Measurements from ENCODE around the gene PDZK1IP1.

Gene PDZK1IP1

GRCh38 chr1:47224676-47225399 lies 35.0 kb upstream of the PDZK1IP1 start:
- Mint-ChIP-seq H3K27me3 (ENCODE audit: low read depth, poor library complexity) (peaks cover 44% of the 10 kb centered on the region), H3K4me3 (no peak overlapping the region), H3K36me3 (ENCODE audit: low read depth) (no peaks in the 10 kb centered on the region), H3K4me1 (peaks cover 8% of the 10 kb centered on the region), H3K27ac (no peak overlapping the region), H3K9me3 (no peaks in the 10 kb centered on the region)
- TF ChIP-seq, protein P1, sequence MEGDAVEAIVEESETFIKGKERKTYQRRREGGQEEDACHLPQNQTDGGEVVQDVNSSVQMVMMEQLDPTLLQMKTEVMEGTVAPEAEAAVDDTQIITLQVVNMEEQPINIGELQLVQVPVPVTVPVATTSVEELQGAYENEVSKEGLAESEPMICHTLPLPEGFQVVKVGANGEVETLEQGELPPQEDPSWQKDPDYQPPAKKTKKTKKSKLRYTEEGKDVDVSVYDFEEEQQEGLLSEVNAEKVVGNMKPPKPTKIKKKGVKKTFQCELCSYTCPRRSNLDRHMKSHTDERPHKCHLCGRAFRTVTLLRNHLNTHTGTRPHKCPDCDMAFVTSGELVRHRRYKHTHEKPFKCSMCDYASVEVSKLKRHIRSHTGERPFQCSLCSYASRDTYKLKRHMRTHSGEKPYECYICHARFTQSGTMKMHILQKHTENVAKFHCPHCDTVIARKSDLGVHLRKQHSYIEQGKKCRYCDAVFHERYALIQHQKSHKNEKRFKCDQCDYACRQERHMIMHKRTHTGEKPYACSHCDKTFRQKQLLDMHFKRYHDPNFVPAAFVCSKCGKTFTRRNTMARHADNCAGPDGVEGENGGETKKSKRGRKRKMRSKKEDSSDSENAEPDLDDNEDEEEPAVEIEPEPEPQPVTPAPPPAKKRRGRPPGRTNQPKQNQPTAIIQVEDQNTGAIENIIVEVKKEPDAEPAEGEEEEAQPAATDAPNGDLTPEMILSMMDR (IDR thresholded peaks at IDR 0.05) = no peak
- peak; percentile 18 for DNase-seq

- no peak for DNase-seq
- Mint-ChIP-seq H3K4me1 (peaks cover 8% of the 10 kb centered on the region), H3K27me3 (ENCODE audit: low read depth, poor library complexity) (peaks cover 42% of the 10 kb centered on the region), H3K27ac (no peak overlapping the region), H3K36me3 (ENCODE audit: low read depth) (no peaks in the 10 kb centered on the region), H3K4me3 (no peak overlapping the region), H3K9me3 (no peaks in the 10 kb centered on the region)
- TF ChIP-seq, protein P1 (IDR thresholded peaks at IDR 0.05) = no peak
Measured at GRCh38 chr1:47223921-47224675, 34.3 kb upstream of the PDZK1IP1 start.

- Mint-ChIP-seq H3K36me3 (ENCODE audit: low read depth) (no peaks in the 10 kb centered on the region), H3K4me1 (peaks cover 8% of the 10 kb centered on the region), H3K9me3 (no peaks in the 10 kb centered on the region), H3K27me3 (ENCODE audit: low read depth, poor library complexity) (peaks cover 42% of the 10 kb centered on the region), H3K4me3 (no peak overlapping the region), H3K27ac (no peak overlapping the region)
- TF ChIP-seq, protein P1 (IDR thresholded peaks at IDR 0.05) = no peak
- no peak for DNase-seq
Measured at GRCh38 chr1:47223174-47223920, 33.5 kb upstream of the PDZK1IP1 start.

GRCh38 chr1:47222476-47222875 lies 32.6 kb upstream of the PDZK1IP1 start:
- no peak for DNase-seq
- H3K27ac Mint-ChIP-seq = no peak overlapping the region
- H3K4me1 Mint-ChIP-seq = peaks cover 8% of the 10 kb centered on the region
- no peaks in the 10 kb centered on the region for H3K36me3 Mint-ChIP-seq (ENCODE audit: low read depth)
- H3K9me3 Mint-ChIP-seq = no peaks in the 10 kb centered on the region
- peaks cover 37% of the 10 kb centered on the region for H3K27me3 Mint-ChIP-seq (ENCODE audit: low read depth, poor library complexity)
- TF ChIP-seq, protein P1 (IDR thresholded peaks at IDR 0.05) = no peak
- H3K4me3 Mint-ChIP-seq = no peak overlapping the region

GRCh38 chr1:47219590-47220220 lies 29.9 kb upstream of the PDZK1IP1 start:
- Mint-ChIP-seq H3K4me1 (no peaks in the 10 kb centered on the region), H3K9me3 (no peaks in the 10 kb centered on the region), H3K27ac (no peak overlapping the region), H3K27me3 (ENCODE audit: low read depth, poor library complexity) (peaks cover 29% of the 10 kb centered on the region), H3K4me3 (no peak overlapping the region), H3K36me3 (ENCODE audit: low read depth) (no peaks in the 10 kb centered on the region)
- TF ChIP-seq, protein P1 (IDR thresholded peaks at IDR 0.05) = no peak
- DNase-seq = no peak

All from nephron progenitor cell (in vitro differentiated cells).